Right lobe of liver (tissue), 4 donors: Measurements from ENCODE around the gene CACNA1C.

Experiments used
- POLR2A ChIP-seq: fragments of 450-650 bp; IDR thresholded peaks from one replicate; pipeline ENCODE4 v1.6.1; 2017; ENCODE audit warnings: antibody characterized with exemption, mild to moderate bottlenecking
- TF ChIP-seq, protein P1 (sequence below), 4 donors: fragments of 200-600 bp in 3 of 4; fragments of 450-650 bp in 1 of 4; IDR thresholded peaks; one replicate each; pipeline versions ENCODE4 v1.5.1 to v1.8.0; 2016 to 2022; ENCODE audit warnings: antibody characterized with exemption in 4 of 4, mild to moderate bottlenecking in 2 of 4
- donor health status: DM: no; HTN: no; CAD: no.
- donor health status: DM: no; HTN: no; CAD: no.
- donor health status: DM: no; HTN: yes; CAD: no.

DNA sequence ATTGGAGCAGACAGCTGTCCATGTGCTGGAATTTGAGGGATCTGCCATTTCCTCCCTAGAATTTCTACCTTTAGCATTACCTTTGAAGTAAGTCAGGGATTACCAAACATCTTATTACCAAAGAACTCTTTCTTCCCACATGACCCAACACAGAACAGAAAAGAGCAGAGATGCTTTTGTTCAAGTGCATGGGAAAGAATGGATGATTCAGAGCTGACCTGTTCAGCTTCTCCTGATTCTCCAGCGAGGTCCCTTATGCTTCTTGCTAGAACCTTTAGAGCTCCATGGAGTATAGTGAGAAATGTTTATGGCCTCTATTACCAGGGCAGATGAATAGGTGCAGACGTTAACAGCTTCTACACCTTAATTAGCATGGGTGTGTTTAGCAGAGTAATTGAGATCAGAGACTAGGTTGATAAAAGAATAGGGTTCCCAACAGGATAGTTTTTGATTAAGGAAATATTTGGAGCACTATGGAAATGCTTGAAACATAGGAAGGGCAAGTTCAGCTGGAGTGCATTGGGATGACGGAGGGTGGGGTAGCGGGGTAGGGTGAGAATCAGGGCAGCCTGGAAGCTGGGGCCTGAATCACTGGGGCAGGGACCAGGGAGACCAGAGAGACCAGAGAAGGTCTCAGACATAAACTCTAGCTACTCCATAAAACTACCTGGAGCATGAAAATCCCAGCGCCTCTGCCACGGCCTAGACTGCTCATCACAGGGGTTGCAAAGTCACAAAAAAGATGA is 223.7 kb downstream of the CACNA1C start:
- TF ChIP-seq, protein P1, sequence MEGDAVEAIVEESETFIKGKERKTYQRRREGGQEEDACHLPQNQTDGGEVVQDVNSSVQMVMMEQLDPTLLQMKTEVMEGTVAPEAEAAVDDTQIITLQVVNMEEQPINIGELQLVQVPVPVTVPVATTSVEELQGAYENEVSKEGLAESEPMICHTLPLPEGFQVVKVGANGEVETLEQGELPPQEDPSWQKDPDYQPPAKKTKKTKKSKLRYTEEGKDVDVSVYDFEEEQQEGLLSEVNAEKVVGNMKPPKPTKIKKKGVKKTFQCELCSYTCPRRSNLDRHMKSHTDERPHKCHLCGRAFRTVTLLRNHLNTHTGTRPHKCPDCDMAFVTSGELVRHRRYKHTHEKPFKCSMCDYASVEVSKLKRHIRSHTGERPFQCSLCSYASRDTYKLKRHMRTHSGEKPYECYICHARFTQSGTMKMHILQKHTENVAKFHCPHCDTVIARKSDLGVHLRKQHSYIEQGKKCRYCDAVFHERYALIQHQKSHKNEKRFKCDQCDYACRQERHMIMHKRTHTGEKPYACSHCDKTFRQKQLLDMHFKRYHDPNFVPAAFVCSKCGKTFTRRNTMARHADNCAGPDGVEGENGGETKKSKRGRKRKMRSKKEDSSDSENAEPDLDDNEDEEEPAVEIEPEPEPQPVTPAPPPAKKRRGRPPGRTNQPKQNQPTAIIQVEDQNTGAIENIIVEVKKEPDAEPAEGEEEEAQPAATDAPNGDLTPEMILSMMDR (IDR thresholded peaks at IDR 0.05), result no peak
- no peak for TF ChIP-seq POLR2A
